ENCODE data around the gene RPS6KA2. TPM values are rescaled to one million over a fixed set of nuclear protein-coding genes. Genes with fewer than 3 reads are reported as not detected.

Gene RPS6KA2
- total and polyA plus RNA-seq, 7 experiments from 2014 or later: 4.5 to 17.1 (median 6.6) TPM

GRCh38 chr6:166423781-166424180 lies 203.3 kb downstream of the RPS6KA2 start:
- no peak for ATAC-seq

GRCh38 chr6:166423051-166423745 lies 203.9 kb downstream of the RPS6KA2 start:
- Histone ChIP-seq H3K4me1 (ENCODE audit: control insufficient read depth in 2 of 2, insufficient read depth in 2 of 2, low read length in 2 of 2) (peaks cover 23 to 30% of the 10 kb centered on the region in 2 donors), H3K9me3 (ENCODE audit: control insufficient read depth in 2 of 3, low read length in 3 of 3) (no peaks in the 10 kb centered on the region), H3K36me3 (ENCODE audit: control insufficient read depth in 2 of 3, insufficient read depth in 3 of 3, low read length in 3 of 3) (peaks cover 0 to 8% (median 0%) of the 10 kb centered on the region in 3 experiments), H3K4me3 (ENCODE audit: low read length) (no peak overlapping the region), H3K27me3 (ENCODE audit: control insufficient read depth in 2 of 2, insufficient read depth in 2 of 2, low read length in 2 of 2) (no peaks in the 10 kb centered on the region), H3K27ac (ENCODE audit: low read depth, low read length) (no peak overlapping the region)
- Mint-ChIP-seq H3K27me3 (peaks cover 0 to 7% (median 0%) of the 10 kb centered on the region in 5 donors), H3K36me3 (peaks cover 0 to 10% (median 4%) of the 10 kb centered on the region in 5 donors), H3K9me3 (peaks cover 0 to 2% (median 0%) of the 10 kb centered on the region in 11 donors), H3K27ac (peak overlapping the region in 1 of 9 donors; percentile 79), H3K4me3 (no peak overlapping the region), H3K4me1 (peaks cover 20 to 34% (median 25%) of the 10 kb centered on the region in 7 donors)
- ATAC-seq (no peak), DNase-seq (no peak)
- ChIA-PET POLR2A (interaction anchor here (0.5 to 0.9 kb wide), 2 partner anchors 11 to 324 kb away, joined by 3 read pairs; no protein-coding TSS in a partner anchor), CTCF (no interaction called here)
- intact Hi-C loops (cut with micrococcal nuclease): loop anchor here in 1 of 2 donors (10.0 kb wide), 1 partner anchor 332 kb away; no protein-coding TSS in a partner anchor

More at GRCh38 chr6:166423781-166424180, 203.3 kb downstream of the RPS6KA2 start:
- Histone ChIP-seq H3K4me1 (ENCODE audit: control insufficient read depth in 2 of 2, insufficient read depth in 2 of 2, low read length in 2 of 2) (peaks cover 18 to 24% of the 10 kb centered on the region in 2 donors), H3K9me3 (ENCODE audit: control insufficient read depth in 2 of 3, low read length in 3 of 3) (no peaks in the 10 kb centered on the region), H3K27ac (ENCODE audit: low read depth, low read length) (no peak overlapping the region), H3K36me3 (ENCODE audit: control insufficient read depth in 2 of 3, insufficient read depth in 3 of 3, low read length in 3 of 3) (peaks cover 0 to 8% (median 0%) of the 10 kb centered on the region in 3 experiments), H3K4me3 (ENCODE audit: low read length) (no peak overlapping the region), H3K27me3 (ENCODE audit: control insufficient read depth in 2 of 2, insufficient read depth in 2 of 2, low read length in 2 of 2) (no peaks in the 10 kb centered on the region)
- peaks cover 0 to 5% (median 0%) of the 10 kb centered on the region in 11 donors for H3K9me3 Mint-ChIP-seq
- ChIA-PET CTCF (no interaction called here), POLR2A (no interaction called here)
- peaks cover 0 to 7% (median 0%) of the 10 kb centered on the region in 5 donors for H3K27me3 Mint-ChIP-seq
- H3K36me3 Mint-ChIP-seq: peaks cover 0 to 10% (median 4%) of the 10 kb centered on the region in 5 donors
- DNase-seq: no peak
- H3K4me3 Mint-ChIP-seq: no peak overlapping the region
- H3K27ac Mint-ChIP-seq: peak overlapping the region in 1 of 9 donors; percentile 51
- intact Hi-C loops (cut with micrococcal nuclease): loop anchor here in 1 of 2 donors (10.0 kb wide), 1 partner anchor 331 kb away; no protein-coding TSS in a partner anchor
- peaks cover 14 to 28% (median 19%) of the 10 kb centered on the region in 7 donors for H3K4me1 Mint-ChIP-seq

DNA sequence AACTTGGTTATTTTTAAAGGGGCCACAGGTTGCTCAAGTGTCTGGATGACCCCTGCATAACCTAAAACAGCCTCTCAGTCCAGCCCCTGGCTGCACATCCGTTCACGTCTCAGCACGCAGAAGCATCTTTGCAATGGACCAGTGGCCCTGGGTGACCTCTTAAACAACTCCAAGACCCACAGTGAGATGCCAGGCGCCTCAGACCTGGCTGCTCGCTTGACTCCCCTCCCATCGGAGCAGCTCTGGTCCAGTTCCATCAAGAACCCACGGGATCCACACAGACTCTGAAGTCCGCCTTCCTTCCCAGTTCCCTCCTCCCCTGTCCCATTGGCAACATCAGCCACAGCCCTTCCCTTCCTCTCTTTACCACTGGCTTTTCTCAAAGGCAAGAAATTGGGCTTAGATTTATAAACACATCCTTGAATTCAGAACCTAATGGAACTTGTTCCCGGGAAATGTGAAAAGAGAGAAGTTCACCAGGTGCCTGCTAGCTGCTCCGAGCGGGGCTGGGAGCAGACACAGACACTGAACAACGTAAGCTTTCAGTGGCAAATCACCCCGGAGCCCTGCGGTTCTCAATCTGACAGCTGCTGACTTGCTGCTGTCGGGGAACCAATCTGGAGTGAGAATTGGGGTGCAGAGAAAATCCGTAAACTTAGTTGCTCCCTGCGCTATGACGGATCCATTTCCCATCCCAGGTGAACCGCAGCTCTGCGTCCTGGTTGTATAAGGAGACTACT lies 204.7 kb downstream of the RPS6KA2 start:
- H3K4me3 ChIP-seq (ENCODE audit: low read length): no peak overlapping the region
- no peaks in the 10 kb centered on the region for H3K27me3 ChIP-seq (ENCODE audit: control insufficient read depth in 2 of 2, insufficient read depth in 2 of 2, low read length in 2 of 2)
- H3K36me3 ChIP-seq (ENCODE audit: control insufficient read depth in 2 of 3, insufficient read depth in 3 of 3, low read length in 3 of 3): peaks cover 0 to 8% (median 0%) of the 10 kb centered on the region in 3 experiments
- ATAC-seq (no peak), DNase-seq (no peak)
- H3K9me3 ChIP-seq (ENCODE audit: control insufficient read depth in 2 of 3, low read length in 3 of 3): no peaks in the 10 kb centered on the region
- H3K4me1 Mint-ChIP-seq: peaks cover 23 to 42% (median 33%) of the 10 kb centered on the region in 7 donors
- H3K36me3 Mint-ChIP-seq: peaks cover 0 to 13% (median 4%) of the 10 kb centered on the region in 5 donors
- intact Hi-C loops (cut with micrococcal nuclease): loop anchor here in 1 of 2 donors (10.0 kb wide), 1 partner anchor 332 kb away; no protein-coding TSS in a partner anchor
- CTCF ChIA-PET: no interaction called here
- H3K27me3 Mint-ChIP-seq: peaks cover 0 to 7% (median 0%) of the 10 kb centered on the region in 5 donors
- peak overlapping the region in 2 of 9 donors; percentile 25 to 79 for H3K27ac Mint-ChIP-seq
- POLR2A ChIA-PET: interaction anchor here (0.5 to 0.9 kb wide), 2 partner anchors 12 to 324 kb away, joined by 3 read pairs; no protein-coding TSS in a partner anchor
- peaks cover 32 to 38% of the 10 kb centered on the region in 2 donors for H3K4me1 ChIP-seq (ENCODE audit: control insufficient read depth in 2 of 2, insufficient read depth in 2 of 2, low read length in 2 of 2)
- H3K27ac ChIP-seq (ENCODE audit: low read depth, low read length): no peak overlapping the region
- H3K9me3 Mint-ChIP-seq: peaks cover 0 to 2% (median 0%) of the 10 kb centered on the region in 11 donors
- H3K4me3 Mint-ChIP-seq: no peak overlapping the region

- ChIA-PET POLR2A (interaction anchor here (1.3 kb wide), 1 partner anchor 16 kb away, joined by 4 read pairs; no protein-coding TSS in a partner anchor), CTCF (interaction anchor here (0.9 kb wide), 1 partner anchor 32 kb away, joined by 3 read pairs; no protein-coding TSS in a partner anchor)
- peaks cover 11 to 30% (median 14%) of the 10 kb centered on the region in 5 donors for H3K36me3 Mint-ChIP-seq
- ATAC-seq (no peak), DNase-seq (no peak)
- intact Hi-C loops (cut with micrococcal nuclease): loop anchor here in 1 of 2 donors (10.0 kb wide), 1 partner anchor 334 kb away; no protein-coding TSS in a partner anchor
- Histone ChIP-seq H3K4me3 (ENCODE audit: low read length) (no peak overlapping the region), H3K4me1 (ENCODE audit: control insufficient read depth in 2 of 2, insufficient read depth in 2 of 2, low read length in 2 of 2) (peaks cover 52 to 58% of the 10 kb centered on the region in 2 donors), H3K27me3 (ENCODE audit: control insufficient read depth in 2 of 2, insufficient read depth in 2 of 2, low read length in 2 of 2) (no peaks in the 10 kb centered on the region), H3K9me3 (ENCODE audit: control insufficient read depth in 2 of 3, low read length in 3 of 3) (no peaks in the 10 kb centered on the region), H3K36me3 (ENCODE audit: control insufficient read depth in 2 of 3, insufficient read depth in 3 of 3, low read length in 3 of 3) (peaks cover 0 to 8% (median 0%) of the 10 kb centered on the region in 3 experiments), H3K27ac (ENCODE audit: low read depth, low read length) (no peak overlapping the region)
- peaks cover 42 to 62% (median 53%) of the 10 kb centered on the region in 7 donors for H3K4me1 Mint-ChIP-seq
- H3K27me3 Mint-ChIP-seq: peaks cover 0 to 6% (median 0%) of the 10 kb centered on the region in 5 donors
- peaks cover 3 to 19% (median 12%) of the 10 kb centered on the region in 11 donors for H3K9me3 Mint-ChIP-seq
- peak overlapping the region in 1 of 10 donors; percentile 2 for H3K4me3 Mint-ChIP-seq
- H3K27ac Mint-ChIP-seq: peak overlapping the region in 8 of 9 donors; percentile 53 to 99 (median 91)
Observed at GRCh38 chr6:166420351-166420750, 206.7 kb downstream of the RPS6KA2 start.

DNA sequence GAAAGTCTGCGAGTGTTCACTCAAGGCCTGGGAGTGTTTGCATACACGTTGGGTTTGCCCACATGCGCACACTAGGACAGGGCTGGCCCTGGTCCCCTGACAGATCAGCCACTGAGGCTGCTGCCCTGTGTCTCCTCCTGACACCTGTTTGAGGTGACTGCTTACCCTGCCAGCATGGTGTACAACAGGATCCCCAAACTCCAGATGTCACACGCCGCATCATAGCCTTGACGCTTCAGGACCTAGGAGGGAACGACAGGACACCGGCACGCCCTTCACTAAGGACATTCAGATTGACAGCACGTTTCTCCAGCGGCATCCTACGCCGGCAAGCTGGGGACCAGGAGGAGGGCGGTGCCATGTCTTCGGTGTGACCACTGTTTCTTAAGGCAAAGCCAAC lies 207.3 kb downstream of the RPS6KA2 start:
- ChIA-PET POLR2A (interaction anchor here (0.7 to 2.0 kb wide), 6 partner anchors 15 to 162 kb away, joined by 3 to 7 read pairs (median 4); no protein-coding TSS in a partner anchor), CTCF (interaction anchor here (0.9 to 1.5 kb wide), 3 partner anchors 15 to 22 kb away, joined by 3 to 7 read pairs (median 3); no protein-coding TSS in a partner anchor)
- H3K27me3 Mint-ChIP-seq: peaks cover 0 to 3% (median 0%) of the 10 kb centered on the region in 5 donors
- intact Hi-C loops (cut with micrococcal nuclease): loop anchor here (5.0 to 10.0 kb wide), 3 partner anchors 335 to 575 kb away; partner anchors contain the start of genes CEP43 (in 1 of the 2) and RNASET2 (in 1 of the 2)
- Histone ChIP-seq H3K27me3 (ENCODE audit: control insufficient read depth in 2 of 2, insufficient read depth in 2 of 2, low read length in 2 of 2) (no peaks in the 10 kb centered on the region), H3K36me3 (ENCODE audit: control insufficient read depth in 2 of 3, insufficient read depth in 3 of 3, low read length in 3 of 3) (peaks cover 0 to 8% (median 0%) of the 10 kb centered on the region in 3 experiments), H3K4me1 (ENCODE audit: control insufficient read depth in 2 of 2, insufficient read depth in 2 of 2, low read length in 2 of 2) (peaks cover 58 to 62% of the 10 kb centered on the region in 2 donors), H3K4me3 (ENCODE audit: low read length) (no peak overlapping the region), H3K27ac (ENCODE audit: low read depth, low read length) (peak overlapping the region; percentile 50), H3K9me3 (ENCODE audit: control insufficient read depth in 2 of 3, low read length in 3 of 3) (no peaks in the 10 kb centered on the region)
- peak overlapping the region; percentile 83 to 99 (median 97) for H3K27ac Mint-ChIP-seq
- ATAC-seq: no peak
- H3K4me3 Mint-ChIP-seq: peak overlapping the region in 9 of 10 donors; percentile 10 to 79 (median 57)
- peaks cover 4 to 20% (median 12%) of the 10 kb centered on the region in 11 donors for H3K9me3 Mint-ChIP-seq
- DNase-seq: no peak
- H3K4me1 Mint-ChIP-seq: peaks cover 48 to 68% (median 59%) of the 10 kb centered on the region in 7 donors
- H3K36me3 Mint-ChIP-seq: peaks cover 11 to 31% (median 17%) of the 10 kb centered on the region in 5 donors
